Smooth muscle cell (in vitro differentiated cells): ENCODE data around the gene LIMA1. TPM values are rescaled to one million over a fixed set of nuclear protein-coding genes. Genes with fewer than 3 reads are reported as not detected.

ENCODE experiments used
- DNase-seq: peaks from one replicate; lab custom pipeline; 2025; ENCODE audit not compliant: unreplicated experiment; lab: John Stamatoyannopoulos, UW
- H2AFZ ChIP-seq: fragments of 200-600 bp; sonication (generic); 2 replicates; pipeline ENCODE4 v1.6.0; 2016; ENCODE audit warnings: antibody characterized with exemption, low read depth, mild to moderate bottlenecking
- H3F3A ChIP-seq: fragments of 200-600 bp; sonication (generic); 2 replicates; pipeline ENCODE4 v1.6.0; 2017; ENCODE audit warnings: antibody characterized with exemption, low read depth
- H3K27ac ChIP-seq: fragments of 200-600 bp; sonication (generic); 2 replicates; pipeline ENCODE4 v1.5.1; 2016; ENCODE audit warnings: low read depth, mild to moderate bottlenecking
- H3K27me3 ChIP-seq: fragments of 200-600 bp; sonication (generic); 2 replicates; pipeline ENCODE4 v1.6.1; 2016; ENCODE audit warnings: low read depth, mild to moderate bottlenecking
- H3K36me3 ChIP-seq: fragments of 200-600 bp; sonication (generic); 2 replicates; pipeline ENCODE4 v1.5.1; 2016; ENCODE audit warnings: low read depth
- H3K4me1 ChIP-seq: fragments of 200-600 bp; sonication (generic); 2 replicates; pipeline ENCODE4 v1.5.1; 2016; ENCODE audit warnings: low read depth
- H3K4me2 ChIP-seq: fragments of 200-600 bp; sonication (generic); 2 replicates; pipeline ENCODE4 v1.6.0; 2016; ENCODE audit warnings: mild to moderate bottlenecking
- H3K4me3 ChIP-seq: fragments of 200-600 bp; sonication (generic); 2 replicates; pipeline ENCODE4 v1.5.1; 2016; ENCODE audit warnings: mild to moderate bottlenecking
- H3K79me2 ChIP-seq: fragments of 200-600 bp; sonication (generic); 2 replicates; pipeline ENCODE4 v1.6.0; 2016; ENCODE audit warnings: low read depth, mild to moderate bottlenecking
- H3K9ac ChIP-seq: fragments of 200-600 bp; sonication (generic); 2 replicates; pipeline ENCODE4 v1.6.0; 2016; ENCODE audit warnings: low read depth
- H3K9me3 ChIP-seq: fragments of 200-600 bp; sonication (generic); replicated peaks from 2 replicates; pipeline ENCODE4 v1.5.1; 2016; ENCODE audit warnings: low read depth
- H4K20me1 ChIP-seq: fragments of 200-600 bp; sonication (generic); 2 replicates; pipeline ENCODE4 v1.6.0; 2016; ENCODE audit warnings: low read depth
- WGBS: methylation state at CpG from one replicate; pipeline ENCODE4 v1.1.7; 2016; ENCODE audit warnings: low lambda C conversion rate; 5-methylcytosine and 5-hydroxymethylcytosine counted together
- polyA plus RNA-seq: library from polyadenylated mRNA; unstranded; fragments of >200 nt; fragmentation: Nextera tagmentation; extraction: Ambion mirVana; gene quantifications from 2 replicates; pipeline ENCODE4 v1.2.1, GENCODE V29; 2016
- total RNA-seq: library from RNA; depleted of rRNA; stranded (reverse); fragments of >200 nt; gene quantifications from 2 replicates; pipeline ENCODE4 v1.2.3, GENCODE V29; 2014
- TF ChIP-seq, protein P1 (sequence below): fragments of 200-600 bp; sonication (generic); IDR thresholded peaks from 2 replicates; pipeline ENCODE4 v1.5.1; 2017; ENCODE audit warnings: borderline replicate concordance, mild to moderate bottlenecking, antibody characterized with exemption; ENCODE audit not compliant: insufficient read depth, poor library complexity, severe bottlenecking

Gene LIMA1
- total and polyA plus RNA-seq, 2 experiments from 2014 or later: 39.6 to 154 TPM

DNA sequence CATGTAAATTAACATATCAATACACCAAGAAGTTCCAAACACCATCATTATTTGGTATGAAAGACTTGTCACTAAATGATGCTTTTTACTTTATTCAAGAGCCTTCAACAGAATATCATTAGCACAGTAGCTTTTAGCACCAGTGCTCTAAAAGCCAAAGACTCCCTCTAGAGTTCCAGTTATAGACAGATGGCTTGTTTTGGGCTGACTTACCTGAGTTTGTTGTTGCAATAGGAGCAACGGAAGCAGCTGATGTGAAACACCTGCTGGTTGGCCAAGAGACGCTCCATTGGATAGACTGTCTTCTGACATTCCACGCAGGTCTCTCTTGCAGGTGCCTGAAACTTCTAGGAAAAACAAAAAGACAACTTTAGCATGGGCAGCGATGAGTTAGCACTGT, 101.6 kb downstream of the LIMA1 start:
- no peak overlapping the region for H2AFZ ChIP-seq
- no peak overlapping the region for H3K4me3 ChIP-seq
- 95% methylated on average over 4 of the region's 4 CpGs for WGBS
- H3K27ac ChIP-seq: no peak overlapping the region
- H4K20me1 ChIP-seq: no peaks in the 10 kb centered on the region
- H3K36me3 ChIP-seq: peaks cover 11% of the 10 kb centered on the region
- TF ChIP-seq, protein P1, sequence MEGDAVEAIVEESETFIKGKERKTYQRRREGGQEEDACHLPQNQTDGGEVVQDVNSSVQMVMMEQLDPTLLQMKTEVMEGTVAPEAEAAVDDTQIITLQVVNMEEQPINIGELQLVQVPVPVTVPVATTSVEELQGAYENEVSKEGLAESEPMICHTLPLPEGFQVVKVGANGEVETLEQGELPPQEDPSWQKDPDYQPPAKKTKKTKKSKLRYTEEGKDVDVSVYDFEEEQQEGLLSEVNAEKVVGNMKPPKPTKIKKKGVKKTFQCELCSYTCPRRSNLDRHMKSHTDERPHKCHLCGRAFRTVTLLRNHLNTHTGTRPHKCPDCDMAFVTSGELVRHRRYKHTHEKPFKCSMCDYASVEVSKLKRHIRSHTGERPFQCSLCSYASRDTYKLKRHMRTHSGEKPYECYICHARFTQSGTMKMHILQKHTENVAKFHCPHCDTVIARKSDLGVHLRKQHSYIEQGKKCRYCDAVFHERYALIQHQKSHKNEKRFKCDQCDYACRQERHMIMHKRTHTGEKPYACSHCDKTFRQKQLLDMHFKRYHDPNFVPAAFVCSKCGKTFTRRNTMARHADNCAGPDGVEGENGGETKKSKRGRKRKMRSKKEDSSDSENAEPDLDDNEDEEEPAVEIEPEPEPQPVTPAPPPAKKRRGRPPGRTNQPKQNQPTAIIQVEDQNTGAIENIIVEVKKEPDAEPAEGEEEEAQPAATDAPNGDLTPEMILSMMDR: no peak
- no peaks in the 10 kb centered on the region for H3K9me3 ChIP-seq
- DNase-seq: no peak
- no peak overlapping the region for H3K4me2 ChIP-seq
- peaks cover 9% of the 10 kb centered on the region for H3K4me1 ChIP-seq
- H3F3A ChIP-seq: peaks cover 12% of the 10 kb centered on the region
- peaks cover 7% of the 10 kb centered on the region for H3K79me2 ChIP-seq
- H3K9ac ChIP-seq: no peak overlapping the region
- no peaks in the 10 kb centered on the region for H3K27me3 ChIP-seq

DNA sequence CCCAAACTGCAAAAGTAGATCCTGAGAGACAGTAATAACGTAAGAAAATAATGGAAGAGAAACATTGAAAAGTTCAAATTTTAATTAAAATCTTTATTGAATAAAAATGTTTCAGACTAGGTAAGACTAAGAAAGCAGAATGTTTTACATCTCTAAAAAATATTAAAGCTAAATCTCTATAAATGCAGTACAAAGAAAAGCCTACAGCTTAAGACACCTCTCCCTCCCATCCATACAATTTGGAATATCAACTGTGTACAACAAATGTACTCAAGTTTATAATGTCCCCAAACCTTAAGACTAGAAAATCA, 107.6 kb downstream of the LIMA1 start:
- Histone ChIP-seq H3K4me3 (no peak overlapping the region), H2AFZ (no peak overlapping the region), H3K36me3 (peaks cover 16% of the 10 kb centered on the region), H3K4me1 (no peaks in the 10 kb centered on the region), H3K9me3 (no peaks in the 10 kb centered on the region), H3K27ac (no peak overlapping the region), H3K79me2 (no peaks in the 10 kb centered on the region), H3K27me3 (no peaks in the 10 kb centered on the region), H3K4me2 (no peak overlapping the region), H4K20me1 (no peaks in the 10 kb centered on the region), H3F3A (peaks cover 15% of the 10 kb centered on the region), H3K9ac (no peak overlapping the region)
- 83% methylated on average over 1 of the region's 1 CpG for whole genome bisulfite sequencing
- TF ChIP-seq, protein P1: no peak
- DNase-seq: no peak

DNA sequence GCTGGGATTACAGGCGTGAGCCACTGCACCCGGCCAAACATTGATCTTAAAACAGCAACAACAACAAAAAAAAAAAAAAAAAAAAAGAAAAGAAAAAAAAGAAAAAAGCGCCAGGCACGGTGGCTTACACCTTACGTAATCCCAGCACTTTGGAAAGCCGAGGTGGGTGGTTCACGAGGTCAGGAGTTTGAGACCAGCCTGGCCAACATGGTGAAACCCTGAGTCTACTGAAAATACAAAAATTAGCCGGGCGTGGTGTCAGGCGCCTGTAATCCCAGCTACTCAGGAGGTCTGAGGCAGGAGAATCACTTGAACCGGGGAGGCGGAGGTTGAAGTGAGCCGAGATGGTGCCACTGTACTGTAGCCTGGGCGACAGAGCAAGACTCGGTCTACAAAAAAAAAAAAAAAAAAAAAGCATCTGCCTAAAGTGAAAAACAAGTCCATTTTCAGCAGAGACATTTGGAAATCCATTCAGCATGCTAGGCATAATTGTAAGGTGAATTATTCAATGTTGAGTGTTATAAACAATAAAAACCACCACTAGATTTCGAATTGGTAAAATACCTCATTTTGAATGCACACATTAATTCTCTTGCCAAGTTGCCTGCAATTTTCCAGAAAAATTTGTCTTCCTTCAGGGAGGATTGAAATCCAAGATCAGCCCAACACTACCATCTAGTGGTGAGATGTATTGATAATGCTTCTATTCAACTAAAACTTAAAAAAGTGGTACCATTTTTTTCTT, 108.2 kb downstream of the LIMA1 start:
- WGBS: 87% methylated on average over 16 of the region's 16 CpGs
- H4K20me1 ChIP-seq: no peaks in the 10 kb centered on the region
- no peak overlapping the region for H3K4me2 ChIP-seq
- H3K36me3 ChIP-seq: peaks cover 16% of the 10 kb centered on the region
- H3K27me3 ChIP-seq: no peaks in the 10 kb centered on the region
- no peaks in the 10 kb centered on the region for H3K79me2 ChIP-seq
- TF ChIP-seq, protein P1: peak; percentile 68
- H3K9ac ChIP-seq: no peak overlapping the region
- H3K27ac ChIP-seq: no peak overlapping the region
- H3F3A ChIP-seq: peaks cover 15% of the 10 kb centered on the region
- no peak for DNase-seq
- H2AFZ ChIP-seq: no peak overlapping the region
- no peak overlapping the region for H3K4me3 ChIP-seq
- H3K9me3 ChIP-seq: no peaks in the 10 kb centered on the region
- no peaks in the 10 kb centered on the region for H3K4me1 ChIP-seq
